B cell (primary cell): ENCODE results near the gene KRTAP2-3. TPM values are rescaled to one million over a fixed set of nuclear protein-coding genes. Genes with fewer than 3 reads are reported as not detected.
"Not testable (repeated sequence)": the region's sequence is repeated elsewhere in the genome, so short reads cannot be mapped to it uniquely, and the experiment has no call there.

Source experiments
- ATAC-seq: fragments of 200-7000 bp; cut with Tn5 transposase; one replicate; pipeline ENCODE4 v1.10.0; 2021; ENCODE audit warnings: low read depth, mild to moderate bottlenecking, moderate number of reproducible peaks, moderate library complexity
- CTCF ChIA-PET: fragments of 350-600 bp; sonication (Branson Sonifier 250); formaldehyde crosslinking; loops from one replicate; lab custom pipeline; 2021; ENCODE audit warnings: antibody characterized with exemption, inconsistent platforms; lab: Charles Lee
- POLR2A ChIA-PET: fragments of 350-600 bp; sonication (Branson Sonifier 250); formaldehyde crosslinking; loops from one replicate; lab custom pipeline; 2021; ENCODE audit warnings: antibody characterized with exemption; lab: Charles Lee
- DNase-seq: peaks from one replicate; pipeline ENCODE4 v3.0.0; 2013
- H2AFZ ChIP-seq: 2 replicates; pipeline ENCODE4 v1.6.1; 2012; ENCODE audit warnings: mild to moderate bottlenecking, low read depth, low read length; ENCODE audit not compliant: insufficient read depth, poor library complexity, severe bottlenecking
- H3K27ac ChIP-seq, 2 donors: 1 replicate in 1 of 2; 2 replicates in 1 of 2; pipeline ENCODE4 v1.5.1; 2012 to 2013; ENCODE audit warnings: low read length in 2 of 2, mild to moderate bottlenecking in 2 of 2, moderate library complexity in 1 of 2
- H3K27me3 ChIP-seq, 4 experiments: fragments of 200-600 bp in 1 of 4; sonication (generic) in 1 of 4; replicated peaks in 1 of 4; 1 replicate in 2 of 4; 2 replicates in 2 of 4; pipeline versions ENCODE4 v1.6.1 to v1.7.0; 2013 to 2016; ENCODE audit warnings: low read length in 3 of 4, mild to moderate bottlenecking in 2 of 4, mixed read lengths in 1 of 4, moderate library complexity in 1 of 4; ENCODE audit not compliant: insufficient read depth in 4 of 4, control insufficient read depth in 3 of 4; ENCODE audit errors: control extremely low read depth in 1 of 4
- H3K36me3 ChIP-seq, 2 experiments: replicated peaks in 1 of 2; 1 replicate in 1 of 2; 2 replicates in 1 of 2; pipeline versions ENCODE4 v1.6.1 to v1.7.1; 2013; ENCODE audit warnings: low read length in 1 of 2; ENCODE audit not compliant: insufficient read depth in 2 of 2, control insufficient read depth in 1 of 2; ENCODE audit errors: control extremely low read depth in 1 of 2, extremely low read depth in 1 of 2
- H3K4me1 ChIP-seq, 2 donors: fragments of 200-600 bp in 1 of 2; sonication (generic) in 1 of 2; 1 replicate in 1 of 2; 2 replicates in 1 of 2; pipeline versions ENCODE4 v1.5.1 to v1.6.1; 2013 to 2017; ENCODE audit warnings: low read length in 2 of 2; ENCODE audit not compliant: control insufficient read depth in 2 of 2, insufficient read depth in 2 of 2
- H3K4me2 ChIP-seq: replicated peaks from 2 replicates; pipeline ENCODE3; 2012; ENCODE audit warnings: mild to moderate bottlenecking, low read depth, low read length; ENCODE audit not compliant: poor library complexity, severe bottlenecking
- H3K4me3 ChIP-seq, 5 experiments: fragments of 200-600 bp in 1 of 5; sonication (generic) in 1 of 5; 1 replicate in 3 of 5; 2 replicates in 2 of 5; pipeline versions ENCODE4 v1.5.1 to v1.7.0; 2011 to 2016; ENCODE audit warnings: low read length in 4 of 5, mild to moderate bottlenecking in 4 of 5, low read depth in 2 of 5, control low read depth in 1 of 5, moderate library complexity in 1 of 5; ENCODE audit not compliant: insufficient read depth in 1 of 5; ENCODE audit errors: control extremely low read depth in 1 of 5, extremely low read depth in 1 of 5
- H3K79me2 ChIP-seq: fragments of 200-600 bp; sonication (generic); one replicate; pipeline ENCODE4 v1.6.0; 2016; ENCODE audit warnings: low read length; ENCODE audit not compliant: control insufficient read depth, insufficient read depth
- H3K9ac ChIP-seq: fragments of 200-600 bp; sonication (generic); 2 replicates; pipeline ENCODE4 v1.6.1; 2017; ENCODE audit warnings: mild to moderate bottlenecking, low read length, moderate library complexity
- H3K9me3 ChIP-seq, 3 donors: one replicate each; pipeline versions ENCODE4 v1.6.1 to v1.7.1; 2013; ENCODE audit warnings: low read length in 2 of 3; ENCODE audit not compliant: control insufficient read depth in 2 of 3, insufficient read depth in 1 of 3; ENCODE audit errors: control extremely low read depth in 1 of 3
- H4K20me1 ChIP-seq: 2 replicates; pipeline ENCODE4 v1.6.0; 2012; ENCODE audit warnings: mild to moderate bottlenecking, low read length; ENCODE audit not compliant: insufficient read depth, control insufficient read depth, poor library complexity, severe bottlenecking
- H3K27ac Mint-ChIP-seq: one replicate; pipeline ENCODE4 v1.8.0; 2021; ENCODE audit warnings: mixed read lengths
- H3K27me3 Mint-ChIP-seq: one replicate; pipeline ENCODE4 v1.8.0; 2021; ENCODE audit warnings: mixed read lengths
- H3K4me1 Mint-ChIP-seq: one replicate; pipeline ENCODE4 v1.8.0; 2021; ENCODE audit warnings: mixed read lengths
- H3K4me3 Mint-ChIP-seq: one replicate; pipeline ENCODE4 v1.8.0; 2021; ENCODE audit warnings: mixed read lengths
- H3K9me3 Mint-ChIP-seq: one replicate; pipeline ENCODE4 v1.8.0; 2022; ENCODE audit warnings: mixed read lengths; ENCODE audit not compliant: insufficient read depth
- EZH2 ChIP-seq: IDR thresholded peaks from 2 replicates; pipeline ENCODE4 v1.6.1; 2012; ENCODE audit warnings: borderline replicate concordance, low read depth, mild to moderate bottlenecking, moderate library complexity, low read length; ENCODE audit not compliant: insufficient read depth, poor library complexity, severe bottlenecking
- WGBS: methylation state at CpG from one replicate; pipeline ENCODE4 v1.1.5; 2013; ENCODE audit warnings: missing lambda C conversion rate; ENCODE audit not compliant: insufficient coverage; 5-methylcytosine and 5-hydroxymethylcytosine counted together
- intact Hi-C: fragments of 100-400 bp; cut with micrococcal nuclease; formaldehyde crosslinking; loops from one replicate; pipeline ENCODE4 v1.10.0; 2022
- polyA plus RNA-seq: library from polyadenylated mRNA; depleted of rRNA; stranded (reverse); fragments of >200 nt; gene quantifications from 2 replicates; pipeline ENCODE4 v1.2.3, GENCODE V29; 2012
- total RNA-seq, 2 donors: library from RNA; stranded (reverse); fragments of 120-200 nt in 1 of 2; gene quantifications; 1 replicate in 1 of 2; 2 replicates in 1 of 2; pipeline versions ENCODE4 v1.2.3 to v1.2.4, GENCODE V29; 2013 to 2022
- TF ChIP-seq, protein P1 (sequence below): fragments of 200-600 bp; IDR thresholded peaks from one replicate; pipeline ENCODE4 v1.8.0; 2022; ENCODE audit warnings: antibody characterized with exemption, mild to moderate bottlenecking

The KRTAP2-3 gene
- total and polyA plus RNA-seq, 2 donors (not counting 1 experiment from before 2014, with no cell fraction given), result not detected

DNA sequence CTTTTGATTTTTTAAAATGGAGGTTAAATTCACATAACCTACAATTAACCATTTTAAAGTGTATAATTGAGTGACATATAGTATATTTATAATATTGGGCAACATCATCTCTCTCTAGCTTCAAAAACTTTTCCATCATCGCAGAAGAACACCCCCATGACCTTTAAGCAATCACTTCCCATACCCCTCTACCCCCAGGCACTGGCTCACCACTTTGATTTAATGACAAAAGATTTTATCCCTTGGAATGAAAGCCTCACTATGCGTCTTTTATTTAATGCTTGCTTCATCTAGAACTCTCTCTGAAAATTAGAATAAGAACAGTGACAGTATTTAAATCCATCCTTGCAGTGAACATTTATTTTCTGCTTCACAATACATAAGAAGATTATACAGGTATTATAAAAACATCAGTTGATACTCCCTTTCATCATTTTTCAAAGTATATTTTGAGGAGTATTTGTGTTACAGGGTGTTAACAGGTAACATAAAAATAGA, 22.0 kb downstream of the KRTAP2-3 start:
- TF ChIP-seq, protein P1, sequence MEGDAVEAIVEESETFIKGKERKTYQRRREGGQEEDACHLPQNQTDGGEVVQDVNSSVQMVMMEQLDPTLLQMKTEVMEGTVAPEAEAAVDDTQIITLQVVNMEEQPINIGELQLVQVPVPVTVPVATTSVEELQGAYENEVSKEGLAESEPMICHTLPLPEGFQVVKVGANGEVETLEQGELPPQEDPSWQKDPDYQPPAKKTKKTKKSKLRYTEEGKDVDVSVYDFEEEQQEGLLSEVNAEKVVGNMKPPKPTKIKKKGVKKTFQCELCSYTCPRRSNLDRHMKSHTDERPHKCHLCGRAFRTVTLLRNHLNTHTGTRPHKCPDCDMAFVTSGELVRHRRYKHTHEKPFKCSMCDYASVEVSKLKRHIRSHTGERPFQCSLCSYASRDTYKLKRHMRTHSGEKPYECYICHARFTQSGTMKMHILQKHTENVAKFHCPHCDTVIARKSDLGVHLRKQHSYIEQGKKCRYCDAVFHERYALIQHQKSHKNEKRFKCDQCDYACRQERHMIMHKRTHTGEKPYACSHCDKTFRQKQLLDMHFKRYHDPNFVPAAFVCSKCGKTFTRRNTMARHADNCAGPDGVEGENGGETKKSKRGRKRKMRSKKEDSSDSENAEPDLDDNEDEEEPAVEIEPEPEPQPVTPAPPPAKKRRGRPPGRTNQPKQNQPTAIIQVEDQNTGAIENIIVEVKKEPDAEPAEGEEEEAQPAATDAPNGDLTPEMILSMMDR, result no peak
- TF ChIP-seq EZH2, result no peak
- H3K4me3 ChIP-seq, result no peak overlapping the region
- CTCF ChIA-PET, result no interaction called here
- peaks cover 5% of the 10 kb centered on the region for H3K9me3 Mint-ChIP-seq
- H4K20me1 ChIP-seq, result no peaks in the 10 kb centered on the region
- peaks cover 39% of the 10 kb centered on the region for H3K27me3 Mint-ChIP-seq
- H3K4me2 ChIP-seq, result no peak overlapping the region
- H2AFZ ChIP-seq, result no peak overlapping the region
- H3K79me2 ChIP-seq, result no peaks in the 10 kb centered on the region
- H3K4me1 Mint-ChIP-seq, result no peaks in the 10 kb centered on the region
- POLR2A ChIA-PET, result no interaction called here
- no peak overlapping the region for H3K9ac ChIP-seq
- intact Hi-C loops, result no loop called here
- no peaks in the 10 kb centered on the region for H3K4me1 ChIP-seq
- H3K27ac Mint-ChIP-seq, result no peak overlapping the region
- no peaks in the 10 kb centered on the region for H3K36me3 ChIP-seq
- DNase-seq (no peak), ATAC-seq (no peak)
- no peak overlapping the region for H3K27ac ChIP-seq
- H3K9me3 ChIP-seq, result peaks cover 0 to 3% (median 0%) of the 10 kb centered on the region in 3 donors
- WGBS, result 80% methylated on average over 1 of the region's 2 CpGs
- peaks cover 0 to 4% (median 0%) of the 10 kb centered on the region in 4 experiments for H3K27me3 ChIP-seq
- H3K4me3 Mint-ChIP-seq, result no peak overlapping the region

DNA sequence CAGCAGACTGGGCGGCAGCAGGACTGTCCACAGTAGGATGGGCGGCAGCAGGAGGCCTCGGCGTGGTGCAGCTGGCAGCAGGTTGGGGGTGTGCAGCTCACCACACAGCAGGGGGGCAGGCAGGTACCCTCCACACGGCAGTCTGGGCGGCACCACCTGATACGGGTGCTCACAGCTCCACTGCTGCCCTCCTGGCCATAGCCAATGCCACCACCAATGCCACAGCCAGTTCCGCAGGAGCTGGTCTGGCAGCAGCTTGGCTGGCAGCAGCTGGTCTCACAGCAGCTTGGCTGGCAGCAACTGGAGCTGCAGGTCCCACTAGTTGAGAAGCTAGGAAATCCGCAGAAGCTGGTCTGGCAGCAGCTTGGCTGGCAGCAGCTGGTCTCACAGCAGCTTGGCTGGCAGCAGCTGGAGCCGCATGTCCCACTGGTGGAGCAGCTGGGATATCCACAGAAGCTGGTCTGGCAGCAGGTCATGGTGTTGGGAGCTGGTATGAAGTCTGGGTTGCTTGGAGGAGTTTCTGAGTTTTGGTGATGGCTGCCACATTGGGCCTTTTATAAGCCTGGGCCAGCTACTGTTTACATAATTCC, 25.5 kb downstream of the KRTAP2-3 start, which contains the start of gene KRTAP1-3:
KRTAP1-3 (minus strand) TSS at position 529 of the 590 bp plus-strand sequence; CDS start at position 476, 53 bp downstream.
- H3K4me1 Mint-ChIP-seq, H3K9me3 Mint-ChIP-seq, H3K36me3 ChIP-seq, H3K27ac Mint-ChIP-seq, H3K9me3 ChIP-seq, H3K4me3 Mint-ChIP-seq, POLR2A ChIA-PET, H3K27me3 ChIP-seq, H3K4me2 ChIP-seq, DNase-seq, H4K20me1 ChIP-seq, intact Hi-C loops, H3K9ac ChIP-seq, ATAC-seq, H3K27ac ChIP-seq, H2AFZ ChIP-seq, H3K4me1 ChIP-seq, H3K79me2 ChIP-seq, H3K4me3 ChIP-seq, CTCF ChIA-PET: not testable (repeated sequence)
- H3K27me3 Mint-ChIP-seq, result peaks cover 37% of the 10 kb centered on the region
- 79% methylated on average over 6 of the region's 10 CpGs for WGBS
